Lower leg skin (tissue), 3 donors: ENCODE measurements around the gene TCN2.
"Not testable (repeated sequence)": the region's sequence is repeated elsewhere in the genome, so short reads cannot be mapped to it uniquely, and the experiment has no call there.

ENCODE experiments used
- CTCF ChIP-seq, 3 donors: fragments of 450-650 bp; IDR thresholded peaks; one replicate each; pipeline ENCODE4 v1.5.1; 2016; ENCODE audit warnings: antibody characterized with exemption in 3 of 3, mild to moderate bottlenecking in 3 of 3, moderate library complexity in 2 of 3
- POLR2A ChIP-seq, 2 donors: fragments of 450-650 bp; IDR thresholded peaks; one replicate each; pipeline ENCODE4 v1.6.1; 2016 to 2017; ENCODE audit warnings: antibody characterized with exemption in 2 of 2, mild to moderate bottlenecking in 1 of 2, moderate library complexity in 1 of 2

- TF ChIP-seq CTCF, POLR2A (IDR thresholded peaks at IDR 0.05): not testable (repeated sequence)
These were observed 12.9 kb downstream of the TCN2 start for GRCh38 chr22:30619909-30620308.
